Measurements from ENCODE around the gene CCL21. TPM values are rescaled to one million over a fixed set of nuclear protein-coding genes. Genes with fewer than 3 reads are reported as not detected.

CCL21 gene
- total and polyA plus RNA-seq, 2 experiments from 2014 or later: not detected

- H3K4me3 ChIP-seq: no peak overlapping the region
- in situ Hi-C loops (cut with MboI): no loop called here
- no peak for TF ChIP-seq EZH2phosphoT487 (IDR thresholded peaks at IDR 0.05; ENCODE audit: insufficient read depth, low read depth)
- TF ChIP-seq EZH2 (IDR thresholded peaks at IDR 0.05; ENCODE audit: insufficient read depth, poor library complexity, severe bottlenecking): no peak
- 78 to 83% methylated on average over 5 of the region's 5 CpGs for WGBS, 2 experiments (ENCODE audit: low coverage in 1 of 2, low lambda C conversion rate in 2 of 2, missing lambda C conversion rate in 2 of 2)
- H3K36me3 ChIP-seq (ENCODE audit: low read depth): no peaks in the 10 kb centered on the region
- no peak overlapping the region for H3K4me2 ChIP-seq (ENCODE audit: unreplicated experiment)
- no peaks in the 10 kb centered on the region for H3K27me3 ChIP-seq (replicated peaks; ENCODE audit: insufficient read depth)
- no peak overlapping the region for H3K9ac ChIP-seq
- no peaks in the 10 kb centered on the region for H4K20me1 ChIP-seq (ENCODE audit: insufficient read depth)
- no peak overlapping the region for H2AFZ ChIP-seq
- peaks cover 17% of the 10 kb centered on the region for H3K4me1 ChIP-seq (ENCODE audit: insufficient read depth)
- peaks cover 12% of the 10 kb centered on the region; the same call in 1 of the 2 replicates for H3F3A ChIP-seq (ENCODE audit: insufficient read depth)
- no peaks in the 10 kb centered on the region for H3K9me2 ChIP-seq (ENCODE audit: insufficient read depth)
- no peaks in the 10 kb centered on the region for H3K9me3 ChIP-seq (ENCODE audit: low read depth)
- H3K79me2 ChIP-seq (ENCODE audit: insufficient read depth): no peaks in the 10 kb centered on the region
- H3K27ac ChIP-seq: no peak overlapping the region
- no peak for DNase-seq
These were observed 21.4 kb downstream of the CCL21 start for GRCh38 chr9:34688329-34689115.

GRCh38 chr9:34687276-34688030 lies 22.5 kb downstream of the CCL21 start:
- no peaks in the 10 kb centered on the region for H3K27me3 ChIP-seq (replicated peaks; ENCODE audit: insufficient read depth)
- H3K9me2 ChIP-seq (ENCODE audit: insufficient read depth): no peaks in the 10 kb centered on the region
- in situ Hi-C loops (cut with MboI): no loop called here
- H3K27ac ChIP-seq: no peak overlapping the region
- H3K9me3 ChIP-seq (ENCODE audit: low read depth): no peaks in the 10 kb centered on the region
- DNase-seq: no peak
- H3K4me2 ChIP-seq (ENCODE audit: unreplicated experiment): no peak overlapping the region
- H3K79me2 ChIP-seq (ENCODE audit: insufficient read depth): no peaks in the 10 kb centered on the region
- TF ChIP-seq EZH2 (IDR thresholded peaks at IDR 0.05; ENCODE audit: insufficient read depth, poor library complexity, severe bottlenecking): no peak
- no peak for TF ChIP-seq EZH2phosphoT487 (IDR thresholded peaks at IDR 0.05; ENCODE audit: insufficient read depth, low read depth)
- H3K36me3 ChIP-seq (ENCODE audit: low read depth): no peaks in the 10 kb centered on the region
- WGBS, 2 experiments (ENCODE audit: low coverage in 1 of 2, low lambda C conversion rate in 2 of 2, missing lambda C conversion rate in 2 of 2): 97% methylated on average over 10 of the region's 10 CpGs
- H3K9ac ChIP-seq: no peak overlapping the region
- H2AFZ ChIP-seq: no peak overlapping the region
- no peaks in the 10 kb centered on the region for H4K20me1 ChIP-seq (ENCODE audit: insufficient read depth)
- H3F3A ChIP-seq (ENCODE audit: insufficient read depth): peaks cover 12% of the 10 kb centered on the region; the same call in 1 of the 2 replicates
- peaks cover 17% of the 10 kb centered on the region for H3K4me1 ChIP-seq (ENCODE audit: insufficient read depth)
- no peak overlapping the region for H3K4me3 ChIP-seq

- H3K36me3 ChIP-seq (ENCODE audit: low read depth): no peaks in the 10 kb centered on the region
- H3K79me2 ChIP-seq (ENCODE audit: insufficient read depth): no peaks in the 10 kb centered on the region
- no peak overlapping the region for H2AFZ ChIP-seq
- H3K9ac ChIP-seq: no peak overlapping the region
- peak; percentile 51 for DNase-seq
- no peaks in the 10 kb centered on the region for H3K27me3 ChIP-seq (replicated peaks; ENCODE audit: insufficient read depth)
- H3K4me3 ChIP-seq: no peak overlapping the region
- whole genome bisulfite sequencing, 2 experiments (ENCODE audit: low coverage in 1 of 2, low lambda C conversion rate in 2 of 2, missing lambda C conversion rate in 2 of 2): 5 to 12% methylated on average over 1 of the region's 1 CpG
- no peaks in the 10 kb centered on the region for H3K9me3 ChIP-seq (ENCODE audit: low read depth)
- in situ Hi-C loops (cut with MboI): no loop called here
- peaks cover 12% of the 10 kb centered on the region; the same call in 1 of the 2 replicates for H3F3A ChIP-seq (ENCODE audit: insufficient read depth)
- no peaks in the 10 kb centered on the region for H3K9me2 ChIP-seq (ENCODE audit: insufficient read depth)
- no peak overlapping the region for H3K4me2 ChIP-seq (ENCODE audit: unreplicated experiment)
- no peak overlapping the region for H3K27ac ChIP-seq
- no peak for TF ChIP-seq EZH2 (IDR thresholded peaks at IDR 0.05; ENCODE audit: insufficient read depth, poor library complexity, severe bottlenecking)
- TF ChIP-seq EZH2phosphoT487 (IDR thresholded peaks at IDR 0.05; ENCODE audit: insufficient read depth, low read depth): no peak
- peaks cover 17% of the 10 kb centered on the region for H3K4me1 ChIP-seq (ENCODE audit: insufficient read depth)
- H4K20me1 ChIP-seq (ENCODE audit: insufficient read depth): no peaks in the 10 kb centered on the region
These were observed 23.2 kb downstream of the CCL21 start for GRCh38 chr9:34686732-34687131.

- Histone ChIP-seq H3K79me2 (ENCODE audit: insufficient read depth) (no peaks in the 10 kb centered on the region), H3F3A (ENCODE audit: insufficient read depth) (peaks cover 12% of the 10 kb centered on the region; the same call in 1 of the 2 replicates), H3K4me3 (no peak overlapping the region), H3K27me3 (replicated peaks; ENCODE audit: insufficient read depth) (no peaks in the 10 kb centered on the region), H4K20me1 (ENCODE audit: insufficient read depth) (no peaks in the 10 kb centered on the region), H3K4me1 (ENCODE audit: insufficient read depth) (peaks cover 17% of the 10 kb centered on the region), H3K9me2 (ENCODE audit: insufficient read depth) (no peaks in the 10 kb centered on the region), H3K9ac (no peak overlapping the region), H2AFZ (no peak overlapping the region), H3K27ac (peak overlapping the region; percentile 46), H3K9me3 (ENCODE audit: low read depth) (no peaks in the 10 kb centered on the region), H3K4me2 (ENCODE audit: unreplicated experiment) (no peak overlapping the region), H3K36me3 (ENCODE audit: low read depth) (no peaks in the 10 kb centered on the region)
- peak; percentile 44 for DNase-seq
- TF ChIP-seq EZH2phosphoT487 (IDR thresholded peaks at IDR 0.05; ENCODE audit: insufficient read depth, low read depth) (no peak), EZH2 (IDR thresholded peaks at IDR 0.05; ENCODE audit: insufficient read depth, poor library complexity, severe bottlenecking) (no peak)
- in situ Hi-C loops (cut with MboI): no loop called here
- 12 to 14% methylated on average over 5 of the region's 5 CpGs for WGBS, 2 experiments (ENCODE audit: low coverage in 1 of 2, low lambda C conversion rate in 2 of 2, missing lambda C conversion rate in 2 of 2)
These were observed 23.7 kb downstream of the CCL21 start for GRCh38 chr9:34686231-34686630.
